GM19438 (cell line): ENCODE results near the gene NBAS.

Experiments
- ATAC-seq: cut with Tn5 transposase; IDR thresholded peaks from one replicate; pipeline ENCODE4 v1.9.1; 2021; ENCODE audit warnings: low read depth; ENCODE audit not compliant: unreplicated experiment

NBAS gene

GRCh38 chr2:15186118-15186517 is 375.0 kb downstream of the NBAS start:
- ATAC-seq, result no peak

GRCh38 chr2:15184491-15184890 is 376.6 kb downstream of the NBAS start:
- ATAC-seq, result no peak

- no peak for ATAC-seq
Measured at GRCh38 chr2:15182275-15182674, 378.9 kb downstream of the NBAS start.

GRCh38 chr2:15181092-15181745 is 379.9 kb downstream of the NBAS start:
- no peak for ATAC-seq

- no peak for ATAC-seq
Measured at GRCh38 chr2:15180379-15180778, 380.8 kb downstream of the NBAS start.

GRCh38 chr2:15178946-15179345 is 382.2 kb downstream of the NBAS start:
- ATAC-seq, result no peak

- ATAC-seq, result peak; percentile 97
Measured at GRCh38 chr2:15177103-15177502, 384.0 kb downstream of the NBAS start.

- ATAC-seq, result no peak
Measured at GRCh38 chr2:15176604-15177003, 384.5 kb downstream of the NBAS start.

- ATAC-seq, result no peak
Measured at GRCh38 chr2:15174567-15174966, 386.6 kb downstream of the NBAS start.

- ATAC-seq, result no peak
Measured at GRCh38 chr2:15173501-15173900, 387.6 kb downstream of the NBAS start.

GRCh38 chr2:15172825-15173224 is 388.3 kb downstream of the NBAS start:
- no peak for ATAC-seq

GRCh38 chr2:15170070-15170775 is 390.9 kb downstream of the NBAS start:
- no peak for ATAC-seq

- ATAC-seq, result no peak
Measured at GRCh38 chr2:15169326-15170069, 391.6 kb downstream of the NBAS start.

- ATAC-seq, result no peak
Measured at GRCh38 chr2:15168116-15168515, 393.0 kb downstream of the NBAS start.

GRCh38 chr2:15166878-15167277 is 394.3 kb downstream of the NBAS start:
- ATAC-seq, result no peak

GRCh38 chr2:15163326-15163725 is 397.8 kb downstream of the NBAS start:
- no peak for ATAC-seq

GRCh38 chr2:15162620-15163019 is 398.5 kb downstream of the NBAS start:
- no peak for ATAC-seq

GRCh38 chr2:15160201-15160991 is 400.7 kb downstream of the NBAS start:
- ATAC-seq, result no peak

GRCh38 chr2:15159751-15160177 is 401.4 kb downstream of the NBAS start:
- no peak for ATAC-seq

GRCh38 chr2:15159206-15159605 is 401.9 kb downstream of the NBAS start:
- no peak for ATAC-seq

GRCh38 chr2:15158532-15158931 is 402.6 kb downstream of the NBAS start:
- ATAC-seq, result no peak
